Muscle layer of duodenum (tissue), 2 donors: ENCODE data around the gene PLEKHN1.
A peak's percentile ranks its signal among the peaks of the same experiment; 100 is the strongest.
"Not testable (repeated sequence)": the region's sequence is repeated elsewhere in the genome, so short reads cannot be mapped to it uniquely, and the experiment has no call there.

Experiments used
- H3K27ac ChIP-seq: one replicate; pipeline ENCODE4 v1.7.0; 2013; ENCODE audit warnings: mild to moderate bottlenecking, low read length
- H3K27me3 ChIP-seq: one replicate; pipeline ENCODE4 v1.7.0; 2013; ENCODE audit warnings: low read depth, mild to moderate bottlenecking, control low read depth, low read length
- H3K36me3 ChIP-seq, 2 donors: one replicate each; pipeline ENCODE4 v1.7.0; 2013; ENCODE audit warnings: low read length in 2 of 2, control low read depth in 1 of 2, mild to moderate bottlenecking in 1 of 2; ENCODE audit not compliant: insufficient read depth in 2 of 2, control insufficient read depth in 1 of 2
- H3K4me1 ChIP-seq, 2 donors: one replicate each; pipeline ENCODE4 v1.7.0; 2013; ENCODE audit warnings: low read length in 2 of 2, mild to moderate bottlenecking in 2 of 2, control low read depth in 1 of 2, moderate library complexity in 1 of 2; ENCODE audit not compliant: insufficient read depth in 2 of 2, control insufficient read depth in 1 of 2
- H3K4me3 ChIP-seq, 2 donors: one replicate each; pipeline ENCODE4 v1.7.0; 2013; ENCODE audit warnings: low read length in 2 of 2, low read depth in 1 of 2, mild to moderate bottlenecking in 1 of 2
- H3K9me3 ChIP-seq, 2 donors: one replicate each; pipeline ENCODE4 v1.7.0; 2013; ENCODE audit warnings: low read length in 2 of 2, control low read depth in 1 of 2, mild to moderate bottlenecking in 1 of 2; ENCODE audit not compliant: control insufficient read depth in 1 of 2
- donor health status: healthy.

Gene PLEKHN1

DNA sequence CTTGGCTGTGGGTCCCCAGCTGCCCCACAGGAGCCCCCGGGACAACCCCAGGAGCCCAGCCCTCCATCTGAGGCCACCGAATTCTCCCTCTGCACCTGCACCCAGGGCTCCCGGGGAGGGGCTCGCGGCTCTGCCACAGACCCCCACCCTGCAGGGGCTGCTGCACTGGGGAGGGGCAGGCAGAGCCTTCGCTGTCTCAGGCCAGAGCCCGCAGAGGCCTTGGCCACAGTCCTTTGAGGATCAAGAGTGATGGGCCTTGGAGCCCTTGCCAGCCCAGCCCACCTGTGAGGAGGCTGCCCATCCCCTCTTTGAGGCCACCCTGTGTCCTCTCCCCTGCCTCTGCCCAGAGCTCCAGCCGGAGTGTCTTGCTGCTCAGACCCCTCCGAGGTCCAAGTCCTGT lies 9.1 kb downstream of the PLEKHN1 start:
- Histone ChIP-seq H3K36me3 (no peaks in the 10 kb centered on the region), H3K9me3 (no peaks in the 10 kb centered on the region), H3K4me1 (peaks cover 0 to 7% of the 10 kb centered on the region in 2 donors), H3K27ac (no peak overlapping the region), H3K4me3 (no peak overlapping the region), H3K27me3 (peaks cover 6% of the 10 kb centered on the region)

GRCh38 chr1:975896-976683 lies 9.8 kb downstream of the PLEKHN1 start:
- Histone ChIP-seq H3K4me3 (peak overlapping the region in 1 of 2 donors; percentile 51), H3K36me3 (no peaks in the 10 kb centered on the region), H3K27ac (no peak overlapping the region), H3K9me3 (no peaks in the 10 kb centered on the region), H3K27me3 (no peaks in the 10 kb centered on the region), H3K4me1 (peaks cover 0 to 7% of the 10 kb centered on the region in 2 donors)

DNA sequence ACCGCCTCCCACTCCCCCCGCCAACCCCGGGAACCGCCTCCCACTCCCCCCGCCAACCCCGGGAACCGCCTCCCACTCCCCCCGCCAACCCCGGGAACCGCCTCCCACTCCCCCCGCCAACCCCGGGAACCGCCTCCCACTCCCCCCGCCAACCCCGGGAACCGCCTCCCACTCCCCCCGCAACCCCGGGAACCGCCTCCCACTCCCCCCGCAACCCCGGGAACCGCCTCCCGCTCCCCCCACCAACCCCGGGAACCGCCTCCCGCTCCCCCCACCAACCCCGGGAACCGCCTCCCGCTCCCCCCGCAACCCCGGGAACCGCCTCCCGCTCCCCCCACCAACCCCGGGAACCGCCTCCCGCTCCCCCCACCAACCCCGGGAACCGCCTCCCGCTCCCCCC lies 10.5 kb downstream of the PLEKHN1 start:
- not testable (repeated sequence) for H3K36me3 ChIP-seq, H3K27ac ChIP-seq, H3K4me1 ChIP-seq, H3K9me3 ChIP-seq, H3K27me3 ChIP-seq, H3K4me3 ChIP-seq

DNA sequence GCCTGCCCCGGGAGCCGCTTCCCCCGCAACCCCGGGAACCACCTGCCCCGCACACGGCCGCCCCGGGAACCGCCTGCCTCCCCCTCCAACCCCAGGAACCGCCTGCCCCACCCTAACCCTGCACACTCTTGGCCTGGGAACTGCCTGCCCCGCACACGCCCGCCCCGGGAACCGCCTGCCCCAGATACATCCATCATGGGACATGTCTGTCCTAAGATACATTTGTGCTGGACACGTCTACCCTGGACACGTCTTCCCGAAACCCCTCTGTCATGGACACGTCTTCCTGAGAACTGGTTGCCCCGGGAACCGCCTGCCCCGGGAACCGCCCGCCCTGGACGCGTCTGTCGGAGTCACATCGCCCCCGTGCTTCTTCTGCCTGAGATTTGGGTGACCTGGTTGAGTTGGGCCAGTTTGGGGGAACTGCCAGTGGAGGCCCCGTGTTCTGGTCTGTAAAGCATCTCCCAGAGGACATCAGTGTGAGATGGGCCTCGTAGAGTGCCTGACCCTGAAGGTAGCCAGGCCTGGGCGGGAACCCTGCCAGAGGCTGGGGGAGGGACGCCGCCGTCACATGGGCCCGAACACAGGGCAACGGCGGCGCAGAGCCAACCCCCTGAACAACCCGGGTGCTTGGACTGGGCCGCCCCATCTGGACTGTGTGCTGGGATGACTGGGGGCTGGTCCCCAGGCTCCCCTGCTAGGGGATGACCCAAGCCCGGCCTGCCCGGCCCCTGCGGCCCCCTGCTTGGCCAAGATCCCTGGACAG lies 12.0 kb downstream of the PLEKHN1 start:
- H3K4me3 ChIP-seq = no peak overlapping the region

DNA sequence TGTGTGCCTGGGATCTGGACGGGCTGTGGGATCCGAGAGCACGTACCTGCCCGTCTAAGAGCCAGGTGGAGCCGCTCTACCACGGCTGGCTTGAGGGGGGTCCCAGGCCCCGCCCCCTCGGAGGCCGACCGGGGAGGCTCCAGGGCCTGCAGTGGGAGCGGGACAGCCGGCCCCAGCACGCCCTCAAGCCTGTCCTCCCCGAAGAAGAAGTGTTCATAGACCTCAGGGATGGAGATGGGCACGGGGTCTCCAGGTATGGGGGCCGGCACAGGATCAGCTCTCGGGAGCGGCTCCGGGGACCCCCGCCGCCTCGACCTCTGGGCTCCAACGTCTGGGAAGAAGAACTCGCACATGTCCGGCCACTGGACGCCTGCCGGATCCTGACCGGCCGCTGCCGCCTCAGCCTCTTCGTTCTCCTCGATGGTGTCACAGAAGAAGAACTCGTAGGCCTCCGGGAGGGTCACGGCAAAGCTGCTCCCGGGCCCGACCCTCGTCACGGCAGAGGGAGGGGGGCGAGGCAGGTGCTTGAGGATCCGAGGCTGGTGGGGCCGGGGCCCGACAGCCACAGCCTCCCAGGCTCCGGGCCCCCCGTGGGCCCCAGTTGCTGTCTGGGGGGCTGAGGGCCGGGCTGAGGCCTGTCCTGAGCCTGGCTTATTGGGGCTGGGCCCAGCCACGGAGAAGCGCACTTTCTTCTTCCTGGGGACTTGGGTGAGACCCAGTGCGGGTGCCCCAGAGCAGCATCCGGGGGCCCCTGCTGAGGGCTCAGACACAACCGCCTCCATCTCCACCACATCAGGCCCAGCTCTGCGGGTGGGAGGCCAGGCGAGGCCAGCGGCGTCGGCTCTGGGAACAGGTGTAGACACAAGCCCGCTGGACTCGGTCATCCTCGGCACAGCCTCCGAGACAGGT lies 12.8 kb downstream of the PLEKHN1 start:
- no peaks in the 10 kb centered on the region for H3K27me3 ChIP-seq
- H3K4me3 ChIP-seq = no peak overlapping the region

More for the DNA sequence above, 12.0 kb downstream of the PLEKHN1 start:
- H3K4me1 ChIP-seq = peaks cover 0 to 7% of the 10 kb centered on the region in 2 donors
- H3K27ac ChIP-seq = no peak overlapping the region
- H3K36me3 ChIP-seq = no peaks in the 10 kb centered on the region
- no peaks in the 10 kb centered on the region for H3K9me3 ChIP-seq
- no peaks in the 10 kb centered on the region for H3K27me3 ChIP-seq

GRCh38 chr1:979744-980072 lies 13.4 kb downstream of the PLEKHN1 start:
- Histone ChIP-seq H3K4me3 (no peak overlapping the region), H3K4me1 (peaks cover 0 to 14% of the 10 kb centered on the region in 2 donors), H3K27ac (no peak overlapping the region), H3K36me3 (no peaks in the 10 kb centered on the region), H3K9me3 (no peaks in the 10 kb centered on the region), H3K27me3 (no peaks in the 10 kb centered on the region)

More for the DNA sequence above, 12.8 kb downstream of the PLEKHN1 start:
- no peak overlapping the region for H3K27ac ChIP-seq
- peaks cover 0 to 11% of the 10 kb centered on the region in 2 donors for H3K4me1 ChIP-seq
- no peaks in the 10 kb centered on the region for H3K9me3 ChIP-seq
- no peaks in the 10 kb centered on the region for H3K36me3 ChIP-seq

DNA sequence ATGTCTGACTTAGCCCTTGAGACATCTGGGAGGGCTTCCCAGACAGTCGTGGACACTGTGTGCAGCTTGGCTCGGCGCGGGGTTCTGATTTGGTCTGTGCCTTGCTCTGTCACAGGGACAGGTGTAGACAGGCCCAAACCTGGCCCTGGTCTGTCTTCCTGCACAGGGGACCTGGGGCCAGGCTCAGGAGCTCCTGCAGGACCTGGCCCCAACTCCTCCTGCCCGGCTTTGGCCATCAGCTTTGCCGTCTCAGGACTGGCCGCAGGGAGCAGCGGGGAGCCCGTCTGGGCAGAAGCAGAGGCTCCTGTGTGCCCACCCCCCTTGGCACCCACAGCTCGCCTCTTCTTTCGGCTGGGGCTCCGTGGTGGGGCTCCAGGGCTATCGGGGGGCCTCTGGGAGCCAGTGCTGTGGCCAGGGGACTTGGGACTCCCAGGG lies 13.9 kb downstream of the PLEKHN1 start:
- Histone ChIP-seq H3K9me3 (no peaks in the 10 kb centered on the region), H3K36me3 (no peaks in the 10 kb centered on the region), H3K27me3 (peaks cover under 1% of the 10 kb centered on the region), H3K4me1 (peaks cover 0 to 14% of the 10 kb centered on the region in 2 donors), H3K4me3 (no peak overlapping the region), H3K27ac (no peak overlapping the region)

- peaks cover 0 to 12% of the 10 kb centered on the region in 2 donors for H3K4me1 ChIP-seq
- no peaks in the 10 kb centered on the region for H3K9me3 ChIP-seq
- H3K36me3 ChIP-seq = no peaks in the 10 kb centered on the region
- H3K27ac ChIP-seq = no peak overlapping the region
- peaks cover 5% of the 10 kb centered on the region for H3K27me3 ChIP-seq
- H3K4me3 ChIP-seq = no peak overlapping the region
Measured at GRCh38 chr1:980602-981395, 14.5 kb downstream of the PLEKHN1 start.

- no peaks in the 10 kb centered on the region for H3K9me3 ChIP-seq
- H3K4me3 ChIP-seq = no peak overlapping the region
- peaks cover 0 to 6% of the 10 kb centered on the region in 2 donors for H3K4me1 ChIP-seq
- peaks cover 5% of the 10 kb centered on the region for H3K27me3 ChIP-seq
- no peaks in the 10 kb centered on the region for H3K36me3 ChIP-seq
- no peak overlapping the region for H3K27ac ChIP-seq
Measured at GRCh38 chr1:981491-981954, 15.2 kb downstream of the PLEKHN1 start.

GRCh38 chr1:981955-982558 lies 15.8 kb downstream of the PLEKHN1 start, which contains the start of gene PERM1:
Gene PERM1, minus strand, starts transcription at chr1:982093. Its CDS starts 1,064 bp downstream, at chr1:981029.
- no peaks in the 10 kb centered on the region for H3K9me3 ChIP-seq
- H3K27ac ChIP-seq = no peak within 1 kb of the TSS
- peaks cover 5% of the 10 kb centered on the region for H3K27me3 ChIP-seq
- H3K4me3 ChIP-seq = no peak within 1 kb of the TSS
- H3K4me1 ChIP-seq = peaks cover 0 to 6% of the 10 kb centered on the region in 2 donors
- no peaks in the 10 kb centered on the region for H3K36me3 ChIP-seq
